ENCODE data around the gene STUB1. TPM values are rescaled to one million over a fixed set of nuclear protein-coding genes. Genes with fewer than 3 reads are reported as not detected.

The STUB1 gene
- total RNA-seq, 1 donor from 2014 or later: 99.7 TPM

- DNase-seq (ENCODE audit: low spot score): no peak
Observed at GRCh38 chr16:724188-725040, 44.2 kb downstream of the STUB1 start.

GRCh38 chr16:725041-725376 is 44.8 kb downstream of the STUB1 start:
- no peak for DNase-seq (ENCODE audit: low spot score)

GRCh38 chr16:725463-726187 is 45.4 kb downstream of the STUB1 start:
- DNase-seq (ENCODE audit: low spot score): no peak

- no peak for DNase-seq (ENCODE audit: low spot score)
Observed at GRCh38 chr16:726188-726437, 45.9 kb downstream of the STUB1 start.

GRCh38 chr16:726438-727290 is 46.5 kb downstream of the STUB1 start, which contains the start of the genes CCDC78 and HAGHL:
CCDC78 (minus strand) TSS chr16:726443; CDS start chr16:726367, 76 bp downstream.
HAGHL (plus strand) TSS chr16:727106; CDS start chr16:727510, 404 bp downstream.
- DNase-seq (ENCODE audit: low spot score): no peak

GRCh38 chr16:727291-727977 is 47.2 kb downstream of the STUB1 start:
- no peak for DNase-seq (ENCODE audit: low spot score)

GRCh38 chr16:728131-728889 is 48.1 kb downstream of the STUB1 start:
- DNase-seq (ENCODE audit: low spot score): peak; percentile 50

GRCh38 chr16:728890-729744 is 48.9 kb downstream of the STUB1 start:
- no peak for DNase-seq (ENCODE audit: low spot score)

- DNase-seq (ENCODE audit: low spot score): no peak
Observed at GRCh38 chr16:729768-730665, 49.8 kb downstream of the STUB1 start.

- DNase-seq (ENCODE audit: low spot score): no peak
Observed at GRCh38 chr16:730666-731509, 50.7 kb downstream of the STUB1 start.

GRCh38 chr16:732332-732731 is 52.1 kb downstream of the STUB1 start:
- no peak for DNase-seq (ENCODE audit: low spot score)

Other genes with a start within 250 kb of the STUB1 start
- gene CAPN15, start 152.7 kb upstream of the STUB1 start, total RNA-seq (ENCODE audit: insufficient read depth, low replicate concordance): 26.5 TPM
- not detected for gene PRR35, start 120.0 kb upstream of the STUB1 start, total RNA-seq (ENCODE audit: insufficient read depth, low replicate concordance)
- 0.48 TPM for gene NHLRC4, start 113.4 kb upstream of the STUB1 start, total RNA-seq (ENCODE audit: insufficient read depth, low replicate concordance)
- gene PIGQ, start 110.4 kb upstream of the STUB1 start, total RNA-seq (ENCODE audit: insufficient read depth, low replicate concordance): 18.5 TPM
- 12.3 TPM for gene RAB40C, start 90.3 kb upstream of the STUB1 start, total RNA-seq (ENCODE audit: insufficient read depth, low replicate concordance)
- gene WFIKKN1, start 49.4 kb upstream of the STUB1 start, total RNA-seq (ENCODE audit: insufficient read depth, low replicate concordance): 1.4 TPM
- gene METTL26, start 44.1 kb upstream of the STUB1 start, total RNA-seq (ENCODE audit: insufficient read depth, low replicate concordance): 48.6 TPM
- gene MCRIP2, start 38.6 kb upstream of the STUB1 start, total RNA-seq (ENCODE audit: insufficient read depth, low replicate concordance): 24.6 TPM
- gene WDR90, start 31.0 kb upstream of the STUB1 start, total RNA-seq (ENCODE audit: insufficient read depth, low replicate concordance): 30.8 TPM
- 33.2 TPM for gene RHOT2, start 12.3 kb upstream of the STUB1 start, total RNA-seq (ENCODE audit: insufficient read depth, low replicate concordance)
- 1.9 TPM for gene RHBDL1, start 4.7 kb upstream of the STUB1 start, total RNA-seq (ENCODE audit: insufficient read depth, low replicate concordance)
- 20.5 TPM for gene JMJD8, start 3.9 kb downstream of the STUB1 start, total RNA-seq (ENCODE audit: insufficient read depth, low replicate concordance)
- gene WDR24, start 10.0 kb downstream of the STUB1 start, total RNA-seq (ENCODE audit: insufficient read depth, low replicate concordance): 2.6 TPM
- gene FBXL16, start 25.4 kb downstream of the STUB1 start, total RNA-seq (ENCODE audit: insufficient read depth, low replicate concordance): not detected
- gene METRN, start 34.7 kb downstream of the STUB1 start, total RNA-seq (ENCODE audit: insufficient read depth, low replicate concordance): 85.7 TPM
- 35.6 TPM for gene ANTKMT, start 40.7 kb downstream of the STUB1 start, total RNA-seq (ENCODE audit: insufficient read depth, low replicate concordance)
- gene CCDC78, start 46.0 kb downstream of the STUB1 start, total RNA-seq (ENCODE audit: insufficient read depth, low replicate concordance): 0.24 TPM
- gene HAGHL, start 46.7 kb downstream of the STUB1 start, total RNA-seq (ENCODE audit: insufficient read depth, low replicate concordance): 7.5 TPM
- 32.5 TPM for gene CIAO3, start 60.6 kb downstream of the STUB1 start, total RNA-seq (ENCODE audit: insufficient read depth, low replicate concordance)
- 26.2 TPM for gene MSLN, start 80.3 kb downstream of the STUB1 start, total RNA-seq (ENCODE audit: insufficient read depth, low replicate concordance)
- gene RPUSD1, start 108.0 kb downstream of the STUB1 start, total RNA-seq (ENCODE audit: insufficient read depth, low replicate concordance): 5.5 TPM
- 7.7 TPM for gene CHTF18, start 108.2 kb downstream of the STUB1 start, total RNA-seq (ENCODE audit: insufficient read depth, low replicate concordance)
- gene GNG13, start 120.3 kb downstream of the STUB1 start, total RNA-seq (ENCODE audit: insufficient read depth, low replicate concordance): not detected